ENCODE results near the gene ETS1. TPM values are rescaled to one million over a fixed set of nuclear protein-coding genes. Genes with fewer than 3 reads are reported as not detected.

Gene ETS1
- total RNA-seq, 2 experiments from 2014 or later: 203 to 466 TPM

DNA sequence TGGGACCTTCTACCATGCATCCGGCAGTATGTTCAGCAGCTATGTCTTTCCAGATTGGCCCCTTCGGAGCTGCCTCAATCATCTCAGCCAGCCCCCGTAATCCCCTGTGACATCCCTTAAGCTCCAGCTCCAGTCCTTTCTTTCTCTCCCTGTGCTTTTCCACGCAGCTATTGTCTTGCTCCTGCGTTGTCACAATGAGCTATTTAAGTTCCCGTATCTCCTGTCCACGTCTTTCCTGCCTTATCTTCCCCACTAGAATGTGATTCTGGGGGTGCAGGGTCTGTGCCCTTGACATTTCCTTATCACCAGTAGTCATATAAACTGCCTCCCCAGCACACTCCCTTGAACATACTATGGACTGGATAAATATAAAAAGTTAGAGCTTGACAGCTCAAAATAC, 5.1 kb upstream of the ETS1 start:
- CTCF ChIA-PET (ENCODE audit: unreplicated experiment): no interaction called here
- Histone ChIP-seq H2AFZ (ENCODE audit: low read length) (no peak overlapping the region), H3K4me1 (ENCODE audit: insufficient read depth, low read length, poor library complexity, severe bottlenecking) (peaks cover 8% of the 10 kb centered on the region), H4K20me1 (ENCODE audit: insufficient read depth, low read length) (no peaks in the 10 kb centered on the region), H3K79me2 (ENCODE audit: insufficient read depth, low read depth, low read length) (no peaks in the 10 kb centered on the region), H3K36me3 (ENCODE audit: insufficient read depth, low read length) (no peaks in the 10 kb centered on the region), H3K4me2 (ENCODE audit: low read length) (no peak overlapping the region), H3K27ac (ENCODE audit: low read depth, low read length, poor library complexity, severe bottlenecking) (no peak overlapping the region), H3K9me3 (ENCODE audit: low read length) (no peaks in the 10 kb centered on the region), H3K4me3 (ENCODE audit: low read depth, low read length, poor library complexity, severe bottlenecking) (no peak overlapping the region), H3K9me2 (ENCODE audit: insufficient read depth, low read length) (no peaks in the 10 kb centered on the region)
- BruUV-seq (replicated peaks): no TSS peak
- POLR2A ChIA-PET: interaction anchor here (0.6 to 1.8 kb wide), 3 partner anchors 9 to 1016 kb away, joined by 4 to 9 read pairs (median 7); no protein-coding TSS in a partner anchor
- TF ChIP-seq CTCF (conservative IDR thresholded peaks at IDR 0.05; ENCODE audit: low read length): no peak
- no peak for TF ChIP-seq EZH2phosphoT487 (IDR thresholded peaks at IDR 0.05; ENCODE audit: borderline replicate concordance, low read depth, low read length)
- DNase-seq (ENCODE audit: low spot score): no peak
- intact Hi-C loops (cut with micrococcal nuclease; ENCODE audit: unreplicated experiment): no loop called here

DNA sequence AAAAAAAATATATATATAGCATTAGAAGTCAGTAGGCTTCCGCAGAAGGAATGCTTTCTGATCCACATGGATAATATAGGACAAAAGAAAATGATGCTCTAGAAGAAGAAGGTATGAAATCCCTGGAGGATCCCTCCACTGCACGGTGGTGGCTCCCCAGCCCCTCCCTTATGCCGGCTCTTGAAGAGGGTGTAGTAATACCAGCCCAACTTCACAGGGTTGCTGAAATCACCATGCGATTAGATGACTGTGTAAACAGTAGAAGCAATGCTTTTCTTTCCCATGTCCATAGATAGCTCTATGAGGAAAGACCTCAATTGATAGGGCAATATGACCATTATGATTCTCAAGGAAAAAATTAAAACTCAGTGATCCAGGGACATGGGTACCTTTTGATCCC, 3.2 kb upstream of the ETS1 start:
- H4K20me1 ChIP-seq (ENCODE audit: insufficient read depth, low read length): no peaks in the 10 kb centered on the region
- no peak overlapping the region for H2AFZ ChIP-seq (ENCODE audit: low read length)
- H3K79me2 ChIP-seq (ENCODE audit: insufficient read depth, low read depth, low read length): no peaks in the 10 kb centered on the region
- ChIA-PET CTCF (ENCODE audit: unreplicated experiment) (interaction anchor here (1.1 kb wide), 1 partner anchor 41 kb away, joined by 4 read pairs; no protein-coding TSS in a partner anchor), POLR2A (interaction anchor here (0.9 kb wide), 1 partner anchor 16 kb away, joined by 3 read pairs; no protein-coding TSS in a partner anchor)
- DNase-seq (ENCODE audit: low spot score): no peak
- H3K9me3 ChIP-seq (ENCODE audit: low read length): no peaks in the 10 kb centered on the region
- BruUV-seq (replicated peaks): no TSS peak
- H3K4me1 ChIP-seq (ENCODE audit: insufficient read depth, low read length, poor library complexity, severe bottlenecking): peaks cover 6% of the 10 kb centered on the region
- H3K27ac ChIP-seq (ENCODE audit: low read depth, low read length, poor library complexity, severe bottlenecking): no peak overlapping the region
- H3K4me3 ChIP-seq (ENCODE audit: low read depth, low read length, poor library complexity, severe bottlenecking): no peak overlapping the region
- no peaks in the 10 kb centered on the region for H3K9me2 ChIP-seq (ENCODE audit: insufficient read depth, low read length)
- H3K4me2 ChIP-seq (ENCODE audit: low read length): no peak overlapping the region
- intact Hi-C loops (cut with micrococcal nuclease; ENCODE audit: unreplicated experiment): no loop called here
- H3K36me3 ChIP-seq (ENCODE audit: insufficient read depth, low read length): no peaks in the 10 kb centered on the region
- TF ChIP-seq CTCF (conservative IDR thresholded peaks at IDR 0.05; ENCODE audit: low read length): no peak
- TF ChIP-seq EZH2phosphoT487 (IDR thresholded peaks at IDR 0.05; ENCODE audit: borderline replicate concordance, low read depth, low read length): no peak

DNA sequence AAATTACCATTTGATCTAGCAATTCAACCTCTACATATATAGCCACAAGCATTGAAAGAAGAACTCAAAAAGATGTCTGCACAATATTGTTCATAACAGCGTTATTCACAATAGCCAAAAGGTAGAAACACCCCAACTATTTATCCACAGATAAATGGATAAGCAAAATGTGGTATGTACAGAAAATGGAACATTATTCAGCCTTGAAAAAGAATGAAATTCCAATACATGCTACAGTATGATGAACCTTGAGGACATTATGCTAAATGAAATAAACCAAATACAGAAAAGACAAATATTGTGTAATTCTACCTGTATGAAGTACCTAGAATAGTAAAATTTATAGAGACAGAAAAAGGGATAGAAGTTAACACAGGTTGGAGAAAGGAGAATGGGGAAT, 2.6 kb upstream of the ETS1 start:
- intact Hi-C loops (cut with micrococcal nuclease; ENCODE audit: unreplicated experiment): no loop called here
- CTCF ChIA-PET (ENCODE audit: unreplicated experiment): no interaction called here

More for the DNA sequence above, 2.6 kb upstream of the ETS1 start:
- Histone ChIP-seq H3K4me1 (ENCODE audit: insufficient read depth, low read length, poor library complexity, severe bottlenecking) (peaks cover 6% of the 10 kb centered on the region), H3K79me2 (ENCODE audit: insufficient read depth, low read depth, low read length) (no peaks in the 10 kb centered on the region), H3K4me2 (ENCODE audit: low read length) (no peak overlapping the region), H3K4me3 (ENCODE audit: low read depth, low read length, poor library complexity, severe bottlenecking) (no peak overlapping the region), H3K27ac (ENCODE audit: low read depth, low read length, poor library complexity, severe bottlenecking) (no peak overlapping the region), H3K36me3 (ENCODE audit: insufficient read depth, low read length) (no peaks in the 10 kb centered on the region), H2AFZ (ENCODE audit: low read length) (no peak overlapping the region), H3K9me2 (ENCODE audit: insufficient read depth, low read length) (no peaks in the 10 kb centered on the region), H4K20me1 (ENCODE audit: insufficient read depth, low read length) (no peaks in the 10 kb centered on the region), H3K9me3 (ENCODE audit: low read length) (no peaks in the 10 kb centered on the region)
- BruUV-seq (replicated peaks): no TSS peak
- no peak for DNase-seq (ENCODE audit: low spot score)
- TF ChIP-seq EZH2phosphoT487 (IDR thresholded peaks at IDR 0.05; ENCODE audit: borderline replicate concordance, low read depth, low read length): no peak
- no peak for TF ChIP-seq CTCF (conservative IDR thresholded peaks at IDR 0.05; ENCODE audit: low read length)
- POLR2A ChIA-PET: no interaction called here
